Mesenchymal stem cell (in vitro differentiated cells and primary cell): Measurements from ENCODE around the gene LGALS3BP.

Experiments used
- DNase-seq: peaks from one replicate; pipeline ENCODE4 v3.0.0-alpha.2; 2013
- H2AFZ ChIP-seq: one replicate; pipeline ENCODE4 v1.6.1; 2013; ENCODE audit warnings: low read depth, mild to moderate bottlenecking, control low read depth, inconsistent platforms, low read length, moderate library complexity
- H2AK5ac ChIP-seq: 2 replicates; pipeline ENCODE4 v1.6.1; 2013; ENCODE audit warnings: low read length, moderate library complexity, mild to moderate bottlenecking, inconsistent platforms; ENCODE audit not compliant: severe bottlenecking
- H2BK120ac ChIP-seq: one replicate; pipeline ENCODE4 v1.6.1; 2013; ENCODE audit warnings: low read depth, mild to moderate bottlenecking, inconsistent platforms, low read length, moderate library complexity
- H2BK12ac ChIP-seq, 2 experiments: one replicate each; pipeline ENCODE4 v1.6.1; 2013; ENCODE audit warnings: inconsistent platforms in 2 of 2, low read length in 2 of 2, mild to moderate bottlenecking in 2 of 2, moderate library complexity in 2 of 2, control low read depth in 1 of 2
- H2BK15ac ChIP-seq: one replicate; pipeline ENCODE4 v1.6.1; 2013; ENCODE audit warnings: mild to moderate bottlenecking, low read depth, inconsistent platforms; ENCODE audit not compliant: poor library complexity, severe bottlenecking
- H2BK5ac ChIP-seq: 2 replicates; pipeline ENCODE4 v1.6.1; 2013; ENCODE audit warnings: low read depth, mild to moderate bottlenecking, low read length, control low read depth, inconsistent platforms; ENCODE audit not compliant: poor library complexity, severe bottlenecking
- H3K14ac ChIP-seq, 2 experiments: one replicate each; pipeline ENCODE4 v1.6.1; 2013; ENCODE audit warnings: inconsistent platforms in 2 of 2, low read length in 2 of 2, control low read depth in 1 of 2, mild to moderate bottlenecking in 1 of 2, moderate library complexity in 1 of 2
- H3K18ac ChIP-seq, 2 experiments: one replicate each; pipeline ENCODE4 v1.6.1; 2013; ENCODE audit warnings: inconsistent platforms in 2 of 2, low read length in 2 of 2, control low read depth in 1 of 2, low read depth in 1 of 2, mild to moderate bottlenecking in 1 of 2
- H3K23ac ChIP-seq, 2 experiments: one replicate each; pipeline ENCODE4 v1.6.1; 2013; ENCODE audit warnings: inconsistent platforms in 2 of 2, low read length in 2 of 2, mild to moderate bottlenecking in 2 of 2, moderate library complexity in 2 of 2, control low read depth in 1 of 2
- H3K27ac ChIP-seq: 2 replicates; pipeline ENCODE4 v1.5.1; 2013; ENCODE audit warnings: mild to moderate bottlenecking, moderate library complexity, low read length, control low read depth, inconsistent platforms; ENCODE audit not compliant: poor library complexity, severe bottlenecking
- H3K27me3 ChIP-seq, 2 experiments: 2 replicates each; pipeline versions ENCODE4 v1.6.1 to v1.7.0; 2013; ENCODE audit warnings: low read length in 2 of 2, mild to moderate bottlenecking in 2 of 2, moderate library complexity in 2 of 2, control low read depth in 1 of 2, inconsistent platforms in 1 of 2; ENCODE audit not compliant: control insufficient read depth in 1 of 2, insufficient read depth in 1 of 2
- H3K36me3 ChIP-seq, 2 experiments: 2 replicates each; pipeline versions ENCODE4 v1.6.1 to v1.7.0; 2013; ENCODE audit warnings: low read length in 2 of 2, control low read depth in 1 of 2, inconsistent platforms in 1 of 2, low read depth in 1 of 2, mild to moderate bottlenecking in 1 of 2; ENCODE audit not compliant: insufficient read depth in 2 of 2, control insufficient read depth in 1 of 2
- H3K4ac ChIP-seq, 2 experiments: one replicate each; pipeline ENCODE4 v1.6.1; 2013; ENCODE audit warnings: inconsistent platforms in 2 of 2, low read length in 2 of 2, mild to moderate bottlenecking in 2 of 2, moderate library complexity in 2 of 2, control low read depth in 1 of 2, low read depth in 1 of 2
- H3K4me1 ChIP-seq: 2 replicates; pipeline ENCODE4 v1.6.1; 2013; ENCODE audit warnings: low read depth, low read length, control low read depth; ENCODE audit not compliant: control insufficient read depth, insufficient read depth
- H3K4me2 ChIP-seq: 2 replicates; pipeline ENCODE4 v1.6.1; 2013; ENCODE audit warnings: low read length, mild to moderate bottlenecking, inconsistent platforms; ENCODE audit not compliant: poor library complexity, severe bottlenecking
- H3K4me3 ChIP-seq, 2 experiments: 2 replicates each; pipeline versions ENCODE4 v1.5.1 to v1.7.0; 2013; ENCODE audit warnings: low read length in 2 of 2, mild to moderate bottlenecking in 2 of 2, control low read depth in 1 of 2, low read depth in 1 of 2; ENCODE audit not compliant: insufficient read depth in 1 of 2
- H3K79me1 ChIP-seq: replicated peaks from 2 replicates; pipeline ENCODE4 v1.6.1; 2013; ENCODE audit warnings: mild to moderate bottlenecking, control low read depth, low read length, inconsistent platforms; ENCODE audit not compliant: poor library complexity, severe bottlenecking
- H3K9ac ChIP-seq: 2 replicates; pipeline ENCODE4 v1.7.0; 2013; ENCODE audit warnings: mild to moderate bottlenecking, low read length, moderate library complexity
- H3K9me3 ChIP-seq: 2 replicates; pipeline ENCODE4 v1.7.0; 2013; ENCODE audit warnings: mild to moderate bottlenecking, low read length; ENCODE audit not compliant: control insufficient read depth
- H4K8ac ChIP-seq: one replicate; pipeline ENCODE4 v1.6.1; 2013; ENCODE audit warnings: inconsistent platforms, mild to moderate bottlenecking, low read length, moderate library complexity
- H4K91ac ChIP-seq: one replicate; pipeline ENCODE4 v1.6.1; 2013; ENCODE audit warnings: mild to moderate bottlenecking, low read length, inconsistent platforms
- WGBS: methylation state at CpG from one replicate; pipeline ENCODE4 v1.1.7; 2013; ENCODE audit warnings: mixed read lengths; 5-methylcytosine and 5-hydroxymethylcytosine counted together

The LGALS3BP gene

GRCh38 chr17:78940708-78941107 is 39.0 kb downstream of the LGALS3BP start:
- DNase-seq: peak; percentile 87
- no peak overlapping the region for H2BK15ac ChIP-seq
- no peaks in the 10 kb centered on the region for H3K36me3 ChIP-seq
- H3K4me3 ChIP-seq: no peak overlapping the region
- no peak overlapping the region for H3K4me2 ChIP-seq
- no peak overlapping the region for H2AK5ac ChIP-seq
- H2BK5ac ChIP-seq: no peak overlapping the region
- peaks cover 32% of the 10 kb centered on the region for H3K4me1 ChIP-seq
- no peak overlapping the region for H3K9ac ChIP-seq
- no peak overlapping the region for H3K4ac ChIP-seq
- H3K23ac ChIP-seq: no peak overlapping the region
- H4K8ac ChIP-seq: no peak overlapping the region
- no peaks in the 10 kb centered on the region for H3K9me3 ChIP-seq
- peak overlapping the region; percentile 58 for H4K91ac ChIP-seq
- 41% methylated on average over 6 of the region's 6 CpGs for WGBS
- H3K14ac ChIP-seq: peak overlapping the region in 1 of 2 experiments; percentile 12
- H2AFZ ChIP-seq: no peak overlapping the region
- peak overlapping the region in 1 of 2 experiments; percentile 30 for H3K18ac ChIP-seq
- no peaks in the 10 kb centered on the region for H3K79me1 ChIP-seq
- H2BK12ac ChIP-seq: peak overlapping the region in 1 of 2 experiments; percentile 53
- H3K27me3 ChIP-seq: peaks cover 0 to 3% of the 10 kb centered on the region in 2 experiments
- no peak overlapping the region for H2BK120ac ChIP-seq
- H3K27ac ChIP-seq: peak overlapping the region; percentile 11

- H3K27ac ChIP-seq: peak overlapping the region; percentile 63
- H2BK5ac ChIP-seq: no peak overlapping the region
- H4K91ac ChIP-seq: no peak overlapping the region
- H3K4me3 ChIP-seq: no peak overlapping the region
- peaks cover 0 to 3% of the 10 kb centered on the region in 2 experiments for H3K27me3 ChIP-seq
- H3K9ac ChIP-seq: no peak overlapping the region
- H2BK12ac ChIP-seq: no peak overlapping the region
- H3K14ac ChIP-seq: no peak overlapping the region
- no peak overlapping the region for H3K18ac ChIP-seq
- H3K36me3 ChIP-seq: no peaks in the 10 kb centered on the region
- no peak overlapping the region for H2BK120ac ChIP-seq
- no peaks in the 10 kb centered on the region for H3K9me3 ChIP-seq
- H3K4ac ChIP-seq: no peak overlapping the region
- no peak overlapping the region for H2AK5ac ChIP-seq
- WGBS: 50% methylated on average over 2 of the region's 5 CpGs
- H3K23ac ChIP-seq: no peak overlapping the region
- DNase-seq: peak; percentile 81
- no peak overlapping the region for H3K4me2 ChIP-seq
- H2AFZ ChIP-seq: no peak overlapping the region
- peaks cover 36% of the 10 kb centered on the region for H3K4me1 ChIP-seq
- no peak overlapping the region for H4K8ac ChIP-seq
- H3K79me1 ChIP-seq: no peaks in the 10 kb centered on the region
- no peak overlapping the region for H2BK15ac ChIP-seq
These were observed 39.5 kb downstream of the LGALS3BP start for GRCh38 chr17:78940258-78940657.

GRCh38 chr17:78939615-78940014 is 40.1 kb downstream of the LGALS3BP start:
- H2BK15ac ChIP-seq: peak overlapping the region; percentile 12
- no peak overlapping the region for H3K23ac ChIP-seq
- DNase-seq: no peak
- peak overlapping the region; percentile 99 for H2AK5ac ChIP-seq
- no peaks in the 10 kb centered on the region for H3K9me3 ChIP-seq
- H3K4me3 ChIP-seq: no peak overlapping the region
- peak overlapping the region; percentile 61 for H2BK5ac ChIP-seq
- peak overlapping the region in 1 of 2 experiments; percentile 75 for H3K14ac ChIP-seq
- peak overlapping the region; percentile 13 for H3K4me2 ChIP-seq
- peak overlapping the region; percentile 94 for H4K91ac ChIP-seq
- peak overlapping the region; percentile 61 to 82 for H3K18ac ChIP-seq
- no peak overlapping the region for H2AFZ ChIP-seq
- H3K36me3 ChIP-seq: no peaks in the 10 kb centered on the region
- 86% methylated on average over 6 of the region's 6 CpGs for WGBS
- H2BK12ac ChIP-seq: peak overlapping the region; percentile 92 to 94
- H3K4me1 ChIP-seq: peaks cover 37% of the 10 kb centered on the region
- H3K27me3 ChIP-seq: no peaks in the 10 kb centered on the region
- H3K27ac ChIP-seq: peak overlapping the region; percentile 63
- H3K79me1 ChIP-seq: no peaks in the 10 kb centered on the region
- peak overlapping the region; percentile 60 to 73 for H3K4ac ChIP-seq
- peak overlapping the region; percentile 87 for H4K8ac ChIP-seq
- H2BK120ac ChIP-seq: peak overlapping the region; percentile 37
- H3K9ac ChIP-seq: no peak overlapping the region

- peak overlapping the region in 1 of 2 experiments; percentile 7 for H2BK12ac ChIP-seq
- H2BK5ac ChIP-seq: no peak overlapping the region
- peaks cover 51% of the 10 kb centered on the region for H3K4me1 ChIP-seq
- no peaks in the 10 kb centered on the region for H3K9me3 ChIP-seq
- H3K18ac ChIP-seq: no peak overlapping the region
- H3K4me3 ChIP-seq: no peak overlapping the region
- no peaks in the 10 kb centered on the region for H3K27me3 ChIP-seq
- no peak overlapping the region for H2BK120ac ChIP-seq
- H3K36me3 ChIP-seq: no peaks in the 10 kb centered on the region
- no peak overlapping the region for H2AFZ ChIP-seq
- no peak overlapping the region for H2AK5ac ChIP-seq
- no peak overlapping the region for H4K91ac ChIP-seq
- no peak overlapping the region for H3K4ac ChIP-seq
- no peaks in the 10 kb centered on the region for H3K79me1 ChIP-seq
- no peak overlapping the region for H3K27ac ChIP-seq
- 90% methylated on average over 11 of the region's 11 CpGs for WGBS
- no peak overlapping the region for H3K9ac ChIP-seq
- H2BK15ac ChIP-seq: no peak overlapping the region
- no peak overlapping the region for H3K23ac ChIP-seq
- H3K4me2 ChIP-seq: no peak overlapping the region
- no peak for DNase-seq
- no peak overlapping the region for H3K14ac ChIP-seq
- no peak overlapping the region for H4K8ac ChIP-seq
These were observed 42.2 kb downstream of the LGALS3BP start for GRCh38 chr17:78937561-78937960.
